Activated CD8-positive, alpha-beta memory T cell treated with anti-CD3 and anti-CD28 coated beads, Interleukin-2, amount 10 ng/mL, durations not matched to agents 7 days and 5 days (primary cell): Measurements from ENCODE around the gene MAPKAPK2. TPM values are rescaled to one million over a fixed set of nuclear protein-coding genes. Genes with fewer than 3 reads are reported as not detected.
"Not testable (repeated sequence)": the region's sequence is repeated elsewhere in the genome, so short reads cannot be mapped to it uniquely, and the experiment has no call there.

ENCODE experiments used
- ATAC-seq: fragments of 150-1000 bp; cut with Tn5 transposase; one replicate; pipeline ENCODE4 v1.10.0; 2021; ENCODE audit warnings: moderate library complexity
- CTCF ChIA-PET: fragments of 350-600 bp; sonication (Branson Sonifier 250); formaldehyde crosslinking; loops from one replicate; lab custom pipeline; 2021; ENCODE audit warnings: antibody characterized with exemption; lab: Charles Lee
- DNase-seq: peaks from one replicate; pipeline ENCODE4 v3.0.0-alpha.2; 2020
- H3K27ac Mint-ChIP-seq: one replicate; pipeline ENCODE4 v1.8.0; 2021; ENCODE audit warnings: mild to moderate bottlenecking, mixed read lengths
- H3K27me3 Mint-ChIP-seq: one replicate; pipeline ENCODE4 v1.8.0; 2021; ENCODE audit warnings: mixed read lengths
- H3K36me3 Mint-ChIP-seq: one replicate; pipeline ENCODE4 v1.8.0; 2021; ENCODE audit warnings: mild to moderate bottlenecking, mixed read lengths
- H3K4me1 Mint-ChIP-seq: one replicate; pipeline ENCODE4 v1.8.0; 2021; ENCODE audit warnings: mixed read lengths
- H3K4me3 Mint-ChIP-seq: one replicate; pipeline ENCODE4 v1.8.0; 2021; ENCODE audit warnings: mild to moderate bottlenecking, moderate library complexity, mixed read lengths
- H3K9me3 Mint-ChIP-seq: one replicate; pipeline ENCODE4 v1.8.0; 2022; ENCODE audit warnings: low read depth, mixed read lengths
- total RNA-seq, 2 experiments: library from RNA; stranded (reverse); gene quantifications; one replicate each; pipeline ENCODE4 v1.2.3, GENCODE V29; 2021

Gene MAPKAPK2
- total RNA-seq, 2 experiments from 2014 or later = 85.7 to 93.8 TPM

- no peak overlapping the region for H3K27ac Mint-ChIP-seq
- peaks cover 20% of the 10 kb centered on the region for H3K4me1 Mint-ChIP-seq
- H3K9me3 Mint-ChIP-seq = no peaks in the 10 kb centered on the region
- no peak for DNase-seq
- peaks cover 39% of the 10 kb centered on the region for H3K27me3 Mint-ChIP-seq
- CTCF ChIA-PET = interaction anchor here (0.9 to 1.3 kb wide), 4 partner anchors 9 to 159 kb away, joined by 3 to 4 read pairs (median 4); no protein-coding TSS in a partner anchor
- ATAC-seq = no peak
- peaks cover 17% of the 10 kb centered on the region for H3K36me3 Mint-ChIP-seq
- H3K4me3 Mint-ChIP-seq = no peak overlapping the region
Measured at GRCh38 chr1:206753141-206753540, 68.4 kb downstream of the MAPKAPK2 start.

DNA sequence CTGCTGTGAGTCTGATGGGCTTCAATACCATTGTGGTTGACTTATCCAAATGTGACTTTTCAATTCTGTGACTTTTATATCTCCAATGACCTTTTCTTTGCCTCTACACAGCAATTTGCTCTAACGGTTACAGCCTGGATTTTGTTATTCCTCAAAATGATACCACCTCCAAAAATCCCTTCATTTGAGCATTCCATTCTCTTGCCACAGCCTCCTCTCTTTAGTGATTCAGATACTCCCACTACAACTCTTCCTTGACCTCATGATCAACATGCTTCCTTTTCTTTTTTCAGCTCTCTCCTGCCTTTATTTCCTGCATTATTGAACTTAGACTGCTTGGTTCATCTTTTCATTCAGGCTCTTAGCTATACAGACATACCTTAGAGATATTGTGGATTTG lies 69.3 kb downstream of the MAPKAPK2 start:
- H3K4me3 Mint-ChIP-seq = no peak overlapping the region
- H3K27me3 Mint-ChIP-seq = peaks cover 31% of the 10 kb centered on the region
- no peak overlapping the region for H3K27ac Mint-ChIP-seq
- ATAC-seq (no peak), DNase-seq (no peak)
- H3K4me1 Mint-ChIP-seq = peaks cover 16% of the 10 kb centered on the region
- peaks cover 17% of the 10 kb centered on the region for H3K36me3 Mint-ChIP-seq
- H3K9me3 Mint-ChIP-seq = no peaks in the 10 kb centered on the region
- CTCF ChIA-PET = no interaction called here

- CTCF ChIA-PET = interaction anchor here (0.9 to 4.7 kb wide), 8 partner anchors 11 to 56 kb away, joined by 3 to 19 read pairs (median 4); no protein-coding TSS in a partner anchor
- peaks cover 27% of the 10 kb centered on the region for H3K4me1 Mint-ChIP-seq
- DNase-seq (no peak), ATAC-seq (peak; percentile 87)
- H3K27ac Mint-ChIP-seq = no peak overlapping the region
- peaks cover 19% of the 10 kb centered on the region for H3K36me3 Mint-ChIP-seq
- no peaks in the 10 kb centered on the region for H3K9me3 Mint-ChIP-seq
- peaks cover 27% of the 10 kb centered on the region for H3K27me3 Mint-ChIP-seq
- H3K4me3 Mint-ChIP-seq = no peak overlapping the region
Measured at GRCh38 chr1:206757524-206758266, 73.0 kb downstream of the MAPKAPK2 start.

GRCh38 chr1:206760590-206760989 lies 75.9 kb downstream of the MAPKAPK2 start:
- H3K36me3 Mint-ChIP-seq = peaks cover 14% of the 10 kb centered on the region
- no peaks in the 10 kb centered on the region for H3K9me3 Mint-ChIP-seq
- peaks cover 34% of the 10 kb centered on the region for H3K27me3 Mint-ChIP-seq
- no peak overlapping the region for H3K4me3 Mint-ChIP-seq
- DNase-seq = no peak
- peaks cover 30% of the 10 kb centered on the region for H3K4me1 Mint-ChIP-seq
- H3K27ac Mint-ChIP-seq = no peak overlapping the region
- CTCF ChIA-PET = interaction anchor here (0.9 to 4.6 kb wide), 10 partner anchors 9 to 171 kb away, joined by 3 to 27 read pairs (median 4); partner anchors contain the start of gene IL19
- ATAC-seq = no peak

DNA sequence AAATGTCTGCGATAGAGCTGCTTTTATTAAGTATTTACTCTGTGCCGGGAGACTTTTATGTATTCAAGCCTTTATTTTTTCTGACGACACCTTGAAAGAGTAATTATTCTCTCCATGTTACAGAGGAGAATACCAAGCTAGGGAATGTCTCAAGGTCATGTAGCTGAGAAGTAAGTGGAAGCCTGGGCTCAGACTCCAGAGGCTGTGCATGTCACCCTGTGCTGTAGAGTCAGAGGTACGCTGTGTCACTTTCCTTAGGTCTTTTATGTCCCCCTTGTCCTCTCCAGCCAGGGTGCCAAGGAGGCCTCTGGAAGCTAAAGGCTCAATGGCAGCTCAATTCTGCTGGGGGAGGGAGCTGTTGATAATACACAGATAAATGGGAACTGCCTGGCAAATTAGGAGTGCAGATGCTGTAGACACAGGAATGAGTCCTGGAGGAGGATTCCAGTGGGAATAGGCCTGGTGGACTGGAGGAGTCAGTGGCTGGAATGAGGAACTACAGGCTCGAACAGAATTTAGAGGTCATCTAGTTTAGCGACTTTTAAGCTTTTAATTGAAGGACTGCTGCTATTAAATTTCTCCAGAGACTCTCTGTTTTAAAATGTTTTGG lies 76.6 kb downstream of the MAPKAPK2 start:
- Mint-ChIP-seq H3K27ac (no peak overlapping the region), H3K4me3 (no peak overlapping the region), H3K9me3 (no peaks in the 10 kb centered on the region), H3K36me3 (peaks cover 12% of the 10 kb centered on the region), H3K27me3 (peaks cover 34% of the 10 kb centered on the region), H3K4me1 (peaks cover 33% of the 10 kb centered on the region)
- ATAC-seq (no peak), DNase-seq (no peak)
- CTCF ChIA-PET = interaction anchor here (0.6 to 4.6 kb wide), 11 partner anchors 8 to 172 kb away, joined by 3 to 27 read pairs (median 4); partner anchors contain the start of gene IL19

- not testable (repeated sequence) for H3K36me3 Mint-ChIP-seq, H3K9me3 Mint-ChIP-seq, H3K27ac Mint-ChIP-seq, ATAC-seq, DNase-seq, H3K4me3 Mint-ChIP-seq
- Mint-ChIP-seq H3K4me1 (peaks cover 41% of the 10 kb centered on the region), H3K27me3 (peaks cover 34% of the 10 kb centered on the region)
- CTCF ChIA-PET = interaction anchor here (2.4 to 4.6 kb wide), 2 partner anchors 18 to 27 kb away, joined by 7 to 27 read pairs; no protein-coding TSS in a partner anchor
Measured at GRCh38 chr1:206762741-206763364, 78.1 kb downstream of the MAPKAPK2 start.

- Mint-ChIP-seq H3K4me1 (peaks cover 64% of the 10 kb centered on the region), H3K27ac (peak overlapping the region; percentile 4), H3K27me3 (peaks cover 35% of the 10 kb centered on the region)
- not testable (repeated sequence) for H3K9me3 Mint-ChIP-seq, ATAC-seq, H3K36me3 Mint-ChIP-seq, H3K4me3 Mint-ChIP-seq, DNase-seq
- CTCF ChIA-PET = interaction anchor here (1.0 to 9.5 kb wide), 15 partner anchors 16 to 157 kb away, joined by 3 to 92 read pairs (median 6); partner anchors contain the start of genes EIF2D and FCMR
Measured at GRCh38 chr1:206765771-206766170, 81.1 kb downstream of the MAPKAPK2 start.

DNA sequence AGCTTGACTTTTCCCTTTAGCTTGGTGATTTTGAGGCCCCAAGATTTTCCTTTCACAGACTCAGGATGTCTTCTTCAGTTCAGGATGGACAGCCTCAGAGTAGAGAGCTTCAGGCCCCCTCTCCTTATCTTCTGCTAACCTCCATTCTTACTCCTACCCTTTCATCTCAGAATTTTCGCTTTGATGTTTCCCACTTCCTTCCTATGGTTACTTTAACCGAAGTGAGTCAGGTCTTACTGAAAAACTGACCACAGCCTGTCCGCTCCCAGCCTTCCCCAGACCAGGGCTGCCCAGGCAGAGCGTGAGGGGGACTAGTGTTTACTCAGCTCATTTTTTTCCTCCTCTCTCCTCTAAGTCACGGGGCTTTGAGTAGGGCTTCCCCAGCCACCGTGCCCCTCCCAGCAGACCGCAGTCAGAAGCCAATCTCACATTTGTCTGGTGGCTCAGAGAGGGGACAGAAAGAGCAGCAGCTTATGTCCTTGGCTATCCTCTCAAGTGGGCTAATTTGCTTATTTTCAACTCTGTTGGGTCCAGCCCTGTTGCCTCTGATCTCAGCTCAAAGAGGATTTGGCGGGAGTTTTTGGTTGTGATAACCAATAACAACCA lies 81.6 kb downstream of the MAPKAPK2 start:
- H3K9me3 Mint-ChIP-seq = no peaks in the 10 kb centered on the region
- peak overlapping the region; percentile 80 for H3K27ac Mint-ChIP-seq
- peak; percentile 68 for ATAC-seq
- peak; percentile 91 for DNase-seq
- H3K27me3 Mint-ChIP-seq = peaks cover 34% of the 10 kb centered on the region
- CTCF ChIA-PET = interaction anchor here (0.7 to 9.5 kb wide), 16 partner anchors 17 to 157 kb away, joined by 3 to 92 read pairs (median 8); partner anchors contain the start of genes EIF2D and FCMR
- peaks cover 9% of the 10 kb centered on the region for H3K36me3 Mint-ChIP-seq
- peak overlapping the region; percentile 13 for H3K4me3 Mint-ChIP-seq
- peaks cover 64% of the 10 kb centered on the region for H3K4me1 Mint-ChIP-seq

DNA sequence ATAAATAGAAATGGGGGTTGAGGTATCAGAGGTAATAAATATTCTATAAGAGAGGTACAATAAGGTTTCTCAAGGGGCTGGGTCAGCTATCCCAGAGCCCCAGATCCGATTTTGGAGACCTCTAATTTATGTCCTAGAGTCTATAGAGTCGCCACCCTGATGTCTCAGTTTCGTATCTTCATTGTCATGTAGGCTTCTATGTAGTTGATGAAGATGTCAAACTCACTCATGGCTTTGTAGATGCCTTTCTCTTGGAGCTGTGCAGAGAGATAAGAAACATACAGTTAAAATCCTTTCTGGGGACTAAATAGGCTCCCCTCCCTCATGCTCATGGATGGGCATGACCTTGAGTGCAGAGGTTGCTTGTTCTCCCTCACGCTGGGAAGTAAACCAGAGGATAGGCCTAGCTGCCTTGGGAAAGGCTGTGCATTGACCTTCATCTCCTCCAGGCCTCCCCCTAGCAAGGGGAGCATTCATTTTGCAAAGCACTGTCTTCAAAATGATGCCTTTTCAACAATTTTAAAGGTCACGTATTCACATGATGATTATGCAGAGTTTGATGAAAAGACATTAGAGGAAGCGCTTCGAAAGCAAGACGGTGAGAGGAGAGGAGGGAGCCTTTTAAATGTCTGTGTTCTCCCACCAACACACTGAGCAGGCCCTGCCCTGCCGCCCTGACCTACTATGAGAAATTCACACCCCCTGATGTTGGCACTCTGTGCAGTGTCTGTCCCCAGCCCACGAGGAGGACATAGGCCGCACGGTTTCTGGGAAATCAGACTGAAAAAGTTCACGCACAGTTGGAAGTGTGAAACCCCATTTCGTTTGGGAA lies 84.0 kb downstream of the MAPKAPK2 start:
- no peak for ATAC-seq
- CTCF ChIA-PET = interaction anchor here (0.7 to 9.5 kb wide), 17 partner anchors 8 to 154 kb away, joined by 3 to 92 read pairs (median 9); partner anchors contain the start of gene FCMR

DNA sequence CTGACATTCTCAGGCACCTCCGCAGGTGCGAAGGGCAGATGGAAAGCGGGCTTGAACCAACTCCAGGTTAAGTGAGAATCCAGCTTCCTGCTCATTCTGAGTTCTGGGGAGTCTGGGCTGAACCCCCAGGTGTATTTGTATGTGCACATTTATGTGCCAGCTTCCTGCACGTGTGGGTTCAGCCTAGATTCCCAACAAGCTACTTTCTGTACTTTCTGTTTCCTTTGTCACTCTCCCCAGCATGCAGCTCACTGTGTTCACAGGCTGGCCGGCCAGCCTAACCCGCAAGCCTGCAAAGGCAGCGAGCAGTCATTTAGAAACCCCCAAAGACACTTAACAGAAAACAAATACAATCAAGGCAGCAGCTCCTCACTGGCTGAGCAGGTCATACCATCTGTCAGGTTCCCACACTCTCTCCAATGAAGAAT lies 84.6 kb downstream of the MAPKAPK2 start:
- DNase-seq (peak; percentile 94), ATAC-seq (peak; percentile 87)
- Mint-ChIP-seq H3K27me3 (peaks cover 40% of the 10 kb centered on the region), H3K4me3 (peak overlapping the region; percentile 47), H3K27ac (peak overlapping the region; percentile 76), H3K4me1 (peaks cover 78% of the 10 kb centered on the region), H3K9me3 (no peaks in the 10 kb centered on the region), H3K36me3 (peaks cover 2% of the 10 kb centered on the region)
- CTCF ChIA-PET = interaction anchor here (0.9 to 9.5 kb wide), 15 partner anchors 8 to 153 kb away, joined by 3 to 92 read pairs (median 9); partner anchors contain the start of gene FCMR

More for the DNA sequence above, 84.0 kb downstream of the MAPKAPK2 start:
- DNase-seq = no peak
- Mint-ChIP-seq H3K27me3 (peaks cover 41% of the 10 kb centered on the region), H3K4me1 (peaks cover 77% of the 10 kb centered on the region), H3K4me3 (peak overlapping the region; percentile 47), H3K27ac (peak overlapping the region; percentile 76), H3K9me3 (no peaks in the 10 kb centered on the region), H3K36me3 (peaks cover 5% of the 10 kb centered on the region)

GRCh38 chr1:206770531-206771337 lies 86.0 kb downstream of the MAPKAPK2 start, which contains the start of gene IL19:
Gene IL19 (plus strand): TSS chr1:206770773. CDS start chr1:206836663, 65,890 bp downstream.
- no peaks in the 10 kb centered on the region for H3K9me3 Mint-ChIP-seq
- CTCF ChIA-PET = interaction anchor here (1.1 to 9.5 kb wide), 8 partner anchors 10 to 36 kb away, joined by 3 to 92 read pairs (median 13); no protein-coding TSS in a partner anchor
- DNase-seq (no peak), ATAC-seq (no peak)
- H3K36me3 Mint-ChIP-seq = no peaks in the 10 kb centered on the region
- H3K27ac Mint-ChIP-seq = peak within 1 kb of the TSS; percentile 76
- peaks cover 81% of the 10 kb centered on the region for H3K4me1 Mint-ChIP-seq
- peaks cover 49% of the 10 kb centered on the region for H3K27me3 Mint-ChIP-seq
- H3K4me3 Mint-ChIP-seq = peak within 1 kb of the TSS; percentile 47
